Lung (tissue), 12 donors: ENCODE data around the gene CDC42BPA. TPM values are rescaled to one million over a fixed set of nuclear protein-coding genes. Genes with fewer than 3 reads are reported as not detected.

Experiments used
- ATAC-seq: fragments of 200-7000 bp; cut with Tn5 transposase; one replicate; pipeline ENCODE4 v1.9.1; 2020; ENCODE audit warnings: moderate number of reproducible peaks; ENCODE audit not compliant: insufficient read depth, low FRiP score
- DNase-seq, 3 donors: peaks; one replicate each; pipeline ENCODE4 v3.0.0-alpha.2; 2013 to 2017
- H3K27ac ChIP-seq, 2 donors: one replicate each; pipeline ENCODE4 v1.5.1; 2013; ENCODE audit warnings: mild to moderate bottlenecking in 2 of 2, moderate library complexity in 2 of 2, control low read depth in 1 of 2, inconsistent platforms in 1 of 2, low read depth in 1 of 2, low read length in 1 of 2
- H3K27me3 ChIP-seq, 3 donors: one replicate each; pipeline ENCODE4 v1.5.1; 2013; ENCODE audit warnings: low read length in 2 of 3; ENCODE audit not compliant: control insufficient read depth in 3 of 3, insufficient read depth in 3 of 3
- H3K36me3 ChIP-seq, 4 donors: one replicate each; pipeline ENCODE4 v1.5.1; 2013; ENCODE audit warnings: low read length in 4 of 4, mild to moderate bottlenecking in 1 of 4, moderate library complexity in 1 of 4; ENCODE audit not compliant: control insufficient read depth in 4 of 4, insufficient read depth in 4 of 4
- H3K4me1 ChIP-seq, 5 donors: one replicate each; pipeline ENCODE4 v1.5.1; 2013; ENCODE audit warnings: low read length in 5 of 5, mild to moderate bottlenecking in 2 of 5, moderate library complexity in 1 of 5; ENCODE audit not compliant: control insufficient read depth in 5 of 5, insufficient read depth in 5 of 5
- H3K4me3 ChIP-seq: one replicate; pipeline ENCODE4 v1.5.1; 2013; ENCODE audit warnings: mild to moderate bottlenecking, control low read depth, moderate library complexity
- H3K9ac ChIP-seq, 2 donors: one replicate each; pipeline ENCODE4 v1.5.1; 2013; ENCODE audit warnings: low read length in 2 of 2, control low read depth in 1 of 2; ENCODE audit not compliant: insufficient read depth in 1 of 2
- H3K9me3 ChIP-seq, 4 donors: one replicate each; pipeline ENCODE4 v1.5.1; 2013; ENCODE audit warnings: low read length in 3 of 4, mild to moderate bottlenecking in 1 of 4, moderate library complexity in 1 of 4; ENCODE audit not compliant: control insufficient read depth in 4 of 4, insufficient read depth in 3 of 4
- WGBS, 2 donors: extraction: QIAGEN DNeasy Blood & Tissue Kit; methylation state at CpG; one replicate each; pipeline ENCODE4 v1.1.7; 2013; 5-methylcytosine and 5-hydroxymethylcytosine counted together
- polyA plus RNA-seq, 2 donors: library from polyadenylated mRNA; stranded (reverse); fragments of 200-250 nt; gene quantifications; one replicate each; pipeline ENCODE4 v1.2.1, GENCODE V29; 2013
- total RNA-seq, 2 donors: library from RNA; depleted of rRNA in 1 of 2; stranded (reverse); fragments of >200 nt in 1 of 2; gene quantifications; one replicate each; pipeline ENCODE4 v1.2.1, GENCODE V29; 2014 to 2021
- TF ChIP-seq, protein P1 (sequence below): IDR thresholded peaks from 2 replicates; pipeline ENCODE4 v1.5.1; 2012; ENCODE audit warnings: mild to moderate bottlenecking; ENCODE audit errors: control extremely low read depth, extremely low read depth
- donor health status: control.
- donor health status: control.
- donor health status: Bipolar disorder and iron deficiency.
- donor health status: healthy.
- donor health status: DM: yes; HTN: yes; CAD: no.

Gene CDC42BPA
- total and polyA plus RNA-seq, 4 donors: 6.4 to 97.4 (median 20.2) TPM

- TF ChIP-seq, protein P1, sequence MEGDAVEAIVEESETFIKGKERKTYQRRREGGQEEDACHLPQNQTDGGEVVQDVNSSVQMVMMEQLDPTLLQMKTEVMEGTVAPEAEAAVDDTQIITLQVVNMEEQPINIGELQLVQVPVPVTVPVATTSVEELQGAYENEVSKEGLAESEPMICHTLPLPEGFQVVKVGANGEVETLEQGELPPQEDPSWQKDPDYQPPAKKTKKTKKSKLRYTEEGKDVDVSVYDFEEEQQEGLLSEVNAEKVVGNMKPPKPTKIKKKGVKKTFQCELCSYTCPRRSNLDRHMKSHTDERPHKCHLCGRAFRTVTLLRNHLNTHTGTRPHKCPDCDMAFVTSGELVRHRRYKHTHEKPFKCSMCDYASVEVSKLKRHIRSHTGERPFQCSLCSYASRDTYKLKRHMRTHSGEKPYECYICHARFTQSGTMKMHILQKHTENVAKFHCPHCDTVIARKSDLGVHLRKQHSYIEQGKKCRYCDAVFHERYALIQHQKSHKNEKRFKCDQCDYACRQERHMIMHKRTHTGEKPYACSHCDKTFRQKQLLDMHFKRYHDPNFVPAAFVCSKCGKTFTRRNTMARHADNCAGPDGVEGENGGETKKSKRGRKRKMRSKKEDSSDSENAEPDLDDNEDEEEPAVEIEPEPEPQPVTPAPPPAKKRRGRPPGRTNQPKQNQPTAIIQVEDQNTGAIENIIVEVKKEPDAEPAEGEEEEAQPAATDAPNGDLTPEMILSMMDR: no peak
- Histone ChIP-seq H3K36me3 (no peaks in the 10 kb centered on the region), H3K27me3 (no peaks in the 10 kb centered on the region), H3K4me1 (peaks cover 0 to 10% (median 0%) of the 10 kb centered on the region in 5 donors), H3K4me3 (no peak overlapping the region), H3K9ac (no peak overlapping the region), H3K27ac (no peak overlapping the region), H3K9me3 (no peaks in the 10 kb centered on the region)
- WGBS, 2 donors: 27 to 33% methylated on average over 2 of the region's 2 CpGs
- ATAC-seq (no peak), DNase-seq (peak in 2 of 3 donors; percentile 19 to 54)
These were observed 44.7 kb downstream of the CDC42BPA start for GRCh38 chr1:227273557-227273956.

GRCh38 chr1:227272428-227272827 is 45.9 kb downstream of the CDC42BPA start:
- no peak for ATAC-seq
- H3K36me3 ChIP-seq: no peaks in the 10 kb centered on the region
- no peak overlapping the region for H3K27ac ChIP-seq
- H3K9ac ChIP-seq: no peak overlapping the region
- H3K4me3 ChIP-seq: no peak overlapping the region
- H3K27me3 ChIP-seq: no peaks in the 10 kb centered on the region
- peaks cover 0 to 15% (median 2%) of the 10 kb centered on the region in 5 donors for H3K4me1 ChIP-seq
- TF ChIP-seq, protein P1: no peak
- no peaks in the 10 kb centered on the region for H3K9me3 ChIP-seq
- no peak for DNase-seq

DNA sequence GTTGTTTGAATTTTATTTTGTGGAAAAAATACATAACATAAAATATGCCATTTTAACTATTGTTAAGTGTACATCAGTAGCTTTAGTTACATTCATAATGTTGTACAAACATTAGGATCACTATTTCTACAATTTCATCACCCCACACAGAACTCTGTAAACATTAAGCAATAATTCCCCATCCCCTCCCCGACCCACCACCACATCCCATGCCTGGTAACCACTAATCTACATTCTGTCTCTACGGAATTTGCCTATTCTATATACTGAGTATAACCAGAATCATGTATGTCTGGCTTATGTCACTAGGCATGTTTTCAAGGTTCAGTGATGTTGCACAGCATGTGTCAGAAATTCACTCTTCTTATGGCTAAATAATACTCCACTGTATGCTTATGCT is 47.7 kb downstream of the CDC42BPA start:
- Histone ChIP-seq H3K4me1 (peaks cover 0 to 15% (median 2%) of the 10 kb centered on the region in 5 donors), H3K9me3 (no peaks in the 10 kb centered on the region), H3K9ac (no peak overlapping the region), H3K27ac (no peak overlapping the region), H3K27me3 (no peaks in the 10 kb centered on the region), H3K4me3 (no peak overlapping the region), H3K36me3 (no peaks in the 10 kb centered on the region)
- WGBS, 2 donors: 34 to 71% methylated on average over 2 of the region's 2 CpGs
- DNase-seq: peak in 1 of 3 donors; percentile 17
- ATAC-seq: no peak
- TF ChIP-seq, protein P1: no peak

DNA sequence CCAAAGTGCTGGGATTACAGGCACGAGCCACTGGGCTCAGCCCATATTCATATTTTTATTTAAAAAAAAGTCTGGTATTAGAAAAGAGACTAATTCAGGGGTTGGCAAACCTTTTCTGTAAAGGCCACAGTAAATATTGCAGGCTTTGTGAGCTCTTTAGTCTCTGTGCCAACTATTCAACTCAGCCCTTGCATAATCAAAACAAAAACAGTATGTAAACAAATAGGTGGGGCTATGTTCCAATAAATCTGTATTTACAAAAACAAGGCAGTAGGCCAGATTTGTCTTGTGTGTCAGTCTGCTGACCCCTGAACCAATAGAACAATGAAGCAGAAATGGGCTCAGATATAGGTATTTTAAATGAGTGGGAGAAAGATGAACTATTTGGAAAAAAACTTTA is 49.3 kb downstream of the CDC42BPA start:
- no peak overlapping the region for H3K9ac ChIP-seq
- 38 to 73% methylated on average over 1 of the region's 1 CpG for WGBS, 2 donors
- no peaks in the 10 kb centered on the region for H3K9me3 ChIP-seq
- DNase-seq: peak in 2 of 3 donors; percentile 70
- ATAC-seq: no peak
- H3K4me3 ChIP-seq: no peak overlapping the region
- TF ChIP-seq, protein P1: no peak
- H3K27ac ChIP-seq: no peak overlapping the region
- no peaks in the 10 kb centered on the region for H3K36me3 ChIP-seq
- H3K4me1 ChIP-seq: peaks cover 0 to 15% (median 3%) of the 10 kb centered on the region in 5 donors
- no peaks in the 10 kb centered on the region for H3K27me3 ChIP-seq
